Kasumi-1 (cell line): ENCODE data around the gene RIN2.
"Not testable (repeated sequence)": the region's sequence is repeated elsewhere in the genome, so short reads cannot be mapped to it uniquely, and the experiment has no call there.

ENCODE experiments used
- DNase-seq, 2 experiments: peaks; one replicate each; lab custom pipeline; 2025; lab: John Stamatoyannopoulos, UW

Gene RIN2

DNA sequence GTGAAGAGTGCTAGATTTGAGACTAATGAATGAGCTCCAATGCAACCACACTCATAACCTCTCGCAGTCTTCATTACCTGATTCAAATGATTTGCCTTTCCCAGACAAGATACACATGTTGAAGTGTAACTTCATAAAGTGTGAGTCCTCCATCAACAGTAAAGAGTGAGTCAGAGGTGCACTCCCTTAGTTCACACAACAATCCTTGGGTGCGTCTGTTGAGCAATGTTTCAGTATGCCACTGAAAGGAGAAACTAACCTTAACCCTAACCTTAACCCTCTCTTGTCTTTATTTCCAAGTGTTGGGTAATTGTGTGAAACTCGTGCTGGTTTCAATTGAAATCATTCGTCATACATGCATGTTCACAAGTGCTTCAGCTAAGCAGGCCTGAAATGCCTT is 21.0 kb upstream of the RIN2 start:
- no peak for DNase-seq

DNA sequence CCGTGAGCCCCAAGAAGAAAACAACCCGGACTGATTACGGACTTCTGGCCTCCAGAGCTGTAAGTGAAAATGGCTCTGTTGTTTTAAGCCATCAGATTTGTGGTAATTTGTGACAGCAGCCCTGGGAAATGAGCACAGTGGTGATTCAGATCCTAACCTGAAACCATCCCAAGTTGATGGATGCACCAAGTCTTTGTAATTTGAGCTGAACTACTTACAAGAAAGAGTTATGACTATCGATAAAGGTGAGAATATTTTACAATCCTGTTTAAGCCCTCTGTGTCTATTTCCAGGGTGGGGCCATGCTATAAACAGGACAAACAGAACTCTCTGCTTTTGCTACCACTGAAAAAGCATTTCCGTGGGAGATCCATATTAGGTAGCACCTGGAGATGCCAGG is 19.1 kb upstream of the RIN2 start:
- DNase-seq, result no peak

DNA sequence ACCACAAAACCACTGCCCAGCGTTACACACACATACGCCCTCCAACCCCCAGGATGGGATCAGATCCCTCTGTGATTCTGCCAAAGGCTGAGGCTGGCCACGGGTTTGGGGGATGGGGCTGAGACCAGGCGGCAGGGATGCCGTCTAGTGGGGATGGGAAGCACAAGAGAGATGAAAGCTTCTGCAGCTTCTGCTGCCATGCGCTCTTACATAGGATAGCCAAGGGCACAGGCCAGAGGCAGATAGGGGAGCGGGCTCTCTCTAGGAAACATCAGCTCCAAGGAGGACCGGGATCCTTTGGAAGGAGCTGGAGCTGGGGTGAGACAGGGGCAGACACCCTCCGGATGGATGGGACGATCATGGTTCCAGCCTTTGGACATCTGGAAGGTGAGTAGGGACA is 18.7 kb upstream of the RIN2 start:
- no peak for DNase-seq

DNA sequence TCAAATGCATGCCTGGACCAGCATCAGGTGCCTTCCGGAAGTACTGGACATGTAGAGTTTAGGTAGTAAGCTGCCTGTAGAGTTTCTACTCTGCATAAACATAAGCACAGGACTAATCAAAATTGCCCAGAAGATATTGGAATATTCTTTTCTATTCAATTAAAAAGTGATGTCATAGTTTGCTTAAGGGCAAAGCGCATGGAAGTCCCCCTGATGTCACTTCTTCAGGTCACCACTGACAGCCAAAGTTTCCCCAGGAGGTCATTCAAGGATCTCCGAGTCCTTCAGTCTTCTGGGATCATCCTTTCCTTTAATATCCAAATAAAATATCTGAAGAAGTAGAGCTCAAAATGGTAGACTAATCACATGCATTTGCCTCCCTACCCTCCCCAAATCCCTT is 17.5 kb upstream of the RIN2 start:
- DNase-seq, result no peak

DNA sequence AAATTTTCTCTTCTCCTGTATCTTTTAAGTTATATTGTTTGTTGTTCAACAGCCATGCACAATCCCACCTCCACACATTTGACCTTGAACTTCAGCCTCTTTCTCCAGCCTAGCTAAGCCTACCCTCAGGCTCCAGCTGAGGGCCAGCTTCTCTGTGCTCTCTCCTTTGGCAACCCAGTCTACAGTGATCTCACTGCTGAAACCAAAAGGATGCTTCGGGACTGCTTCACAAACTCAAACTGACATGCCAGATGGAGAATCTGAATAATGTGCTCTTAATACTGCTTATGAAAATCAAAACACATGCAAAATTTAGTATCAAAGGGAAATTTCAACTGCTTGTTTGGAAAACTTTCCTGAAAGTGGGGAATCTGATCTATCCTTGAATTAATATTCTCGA is 16.1 kb upstream of the RIN2 start:
- DNase-seq, result no peak

DNA sequence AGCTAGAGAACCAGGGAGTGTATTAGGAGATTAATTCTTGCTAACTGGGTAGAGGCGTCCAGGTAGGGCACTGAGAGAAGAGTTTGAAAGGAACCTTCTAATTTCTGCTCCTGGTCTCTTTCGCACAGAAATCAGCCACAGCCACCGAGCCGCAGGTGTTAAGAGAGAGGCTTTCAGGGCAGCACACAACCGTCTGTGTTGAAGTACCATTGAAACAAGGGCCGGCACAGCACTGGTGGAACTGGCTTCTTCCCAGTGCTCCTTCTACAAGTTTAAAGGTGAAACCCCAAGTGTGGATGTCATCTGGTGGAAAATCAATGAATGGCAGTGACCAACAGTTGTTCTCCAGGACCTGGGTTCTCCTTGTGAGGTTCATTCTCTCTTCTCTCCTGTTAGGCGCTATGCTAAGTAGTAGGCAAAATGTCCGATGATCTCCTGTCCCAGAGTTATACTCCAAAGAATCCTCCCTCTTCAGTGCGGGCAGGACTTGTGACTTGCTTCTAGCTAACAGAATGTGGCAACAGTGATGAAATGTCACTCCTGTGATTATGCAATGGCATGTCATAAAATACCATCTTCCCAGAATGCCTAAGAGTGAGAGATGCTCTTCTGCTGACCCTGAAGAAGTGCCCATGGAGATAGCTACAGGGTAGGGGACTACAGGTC is 15.0 kb upstream of the RIN2 start:
- no peak for DNase-seq

DNA sequence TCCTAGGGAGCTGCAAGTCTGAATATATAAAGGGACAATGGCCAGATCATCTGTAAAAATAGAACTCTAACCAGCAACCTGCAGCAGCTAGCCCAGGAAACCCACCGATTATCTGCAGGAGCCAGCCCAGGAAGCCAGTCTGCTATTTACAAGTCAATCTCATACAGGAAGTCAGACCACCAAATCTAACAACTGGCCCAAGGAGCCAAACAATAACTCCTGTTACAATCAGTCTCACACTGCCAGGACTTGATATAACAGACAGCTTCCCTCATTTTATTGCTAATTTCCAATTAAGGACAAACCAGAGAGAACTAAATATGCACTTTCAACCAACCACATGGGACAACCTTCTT is 14.4 kb upstream of the RIN2 start:
- no peak for DNase-seq

DNA sequence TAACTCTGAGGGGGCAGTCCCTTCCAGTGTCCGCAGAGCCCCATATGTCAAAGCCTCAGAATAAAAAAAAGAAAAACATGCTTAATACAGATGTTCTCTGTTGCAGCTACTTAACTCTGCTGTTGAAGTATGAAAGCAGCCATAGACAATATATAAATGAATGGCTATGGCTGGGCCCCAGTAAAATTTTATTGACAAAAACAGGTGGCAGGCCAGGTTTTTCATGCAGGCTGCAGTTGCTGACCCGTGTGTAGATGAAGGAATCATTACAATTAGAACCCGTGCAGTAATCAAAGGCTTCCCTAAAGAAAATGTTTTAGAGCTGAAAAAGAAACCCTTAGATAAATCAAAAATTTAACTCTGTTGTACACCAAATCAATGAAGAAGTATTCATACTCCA is 13.0 kb upstream of the RIN2 start:
- no peak for DNase-seq

DNA sequence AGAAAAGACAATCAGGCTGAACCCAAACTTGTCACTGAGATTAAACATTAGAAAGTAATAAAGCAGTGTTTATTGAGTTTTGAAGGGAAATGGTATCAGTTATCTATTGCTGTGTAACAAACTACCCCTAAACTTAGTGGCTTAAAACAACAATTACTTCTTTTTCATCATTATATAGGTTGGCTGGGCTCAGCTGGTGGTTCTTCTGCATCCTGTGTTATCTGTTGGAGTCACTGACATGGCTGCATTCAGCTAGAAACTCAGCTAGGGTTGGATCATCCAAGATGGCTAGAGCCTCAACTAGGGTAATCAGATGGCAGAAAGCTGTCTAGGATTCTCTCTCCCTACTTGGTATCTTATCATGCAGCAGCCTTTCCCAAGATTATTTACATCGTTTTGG is 12.5 kb upstream of the RIN2 start:
- DNase-seq, result no peak

DNA sequence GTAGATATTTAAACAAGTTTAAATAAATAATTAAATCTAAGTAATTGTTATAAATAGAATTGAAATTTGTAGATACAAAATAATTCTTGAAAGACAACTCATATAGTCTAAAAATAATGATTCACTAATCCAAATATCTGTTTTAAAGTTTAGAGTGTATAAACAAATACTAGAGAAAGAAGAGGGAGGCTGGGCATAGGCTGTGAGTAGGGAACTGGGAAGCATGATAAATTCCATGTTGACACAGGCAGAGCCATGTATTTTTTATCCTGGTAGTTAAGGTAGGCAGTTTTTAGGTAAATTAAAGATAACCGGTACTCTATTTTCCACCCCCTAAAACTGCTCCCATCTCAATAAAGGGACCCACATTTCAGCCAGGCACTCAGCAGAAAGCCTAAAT is 11.7 kb upstream of the RIN2 start:
- no peak for DNase-seq

DNA sequence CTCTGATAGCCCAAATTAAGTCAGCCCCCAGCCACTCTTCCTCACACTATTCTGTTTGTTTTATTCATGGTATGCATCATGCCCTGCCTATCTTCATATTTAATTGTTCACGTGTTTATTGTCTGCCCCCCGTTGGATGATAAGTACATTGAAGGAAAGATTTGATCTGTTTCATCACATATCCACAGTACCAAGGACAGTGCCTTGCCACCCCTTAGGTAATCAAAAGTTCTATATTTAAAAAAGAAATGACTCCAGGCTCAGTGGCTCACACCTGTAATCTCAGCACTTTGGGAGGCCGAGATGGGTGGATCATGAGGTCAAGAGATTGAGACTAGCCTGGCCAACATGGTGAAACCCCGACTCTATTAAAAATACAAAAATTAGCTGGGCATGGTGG is 10.2 kb upstream of the RIN2 start:
- DNase-seq, result no peak

DNA sequence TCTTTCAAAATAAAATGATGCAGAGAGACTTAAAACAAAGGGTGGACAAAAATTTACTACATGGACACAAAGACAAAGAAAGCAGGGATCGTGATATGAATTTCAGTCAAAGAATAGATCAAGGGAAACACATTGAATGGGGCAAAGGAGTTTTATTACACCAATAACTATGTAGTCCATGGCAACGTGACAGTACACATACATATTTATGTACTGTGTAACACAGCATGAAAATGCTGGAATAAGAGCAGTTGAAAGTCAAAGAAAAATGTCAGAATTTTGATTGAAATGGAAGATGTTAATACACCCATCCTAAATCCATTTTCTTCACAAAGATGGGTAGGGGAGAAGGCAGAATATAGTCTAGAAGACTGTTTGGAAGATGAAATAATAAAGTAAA is 9.4 kb upstream of the RIN2 start:
- DNase-seq, result no peak

DNA sequence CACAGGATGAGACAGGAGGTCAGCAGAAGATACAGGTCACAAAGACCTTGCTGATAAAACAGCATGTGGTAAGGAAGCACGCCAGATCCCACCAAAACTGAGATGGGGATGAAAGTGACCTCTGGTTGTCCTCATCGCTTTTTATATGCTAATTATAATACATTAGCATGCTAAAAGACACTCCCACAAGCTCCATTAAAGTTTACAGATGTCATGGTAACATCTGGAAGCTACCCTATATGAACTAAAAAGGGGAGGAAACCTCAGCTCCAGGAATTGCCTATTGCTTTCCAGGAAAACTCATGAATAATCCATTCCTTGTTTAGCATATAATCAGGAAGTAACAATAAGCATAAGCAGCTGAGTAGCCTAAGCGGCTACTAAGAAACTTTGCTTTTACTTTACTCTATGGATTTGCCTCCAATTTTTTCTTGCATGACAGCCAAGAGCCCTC is 8.4 kb upstream of the RIN2 start:
- no peak for DNase-seq

DNA sequence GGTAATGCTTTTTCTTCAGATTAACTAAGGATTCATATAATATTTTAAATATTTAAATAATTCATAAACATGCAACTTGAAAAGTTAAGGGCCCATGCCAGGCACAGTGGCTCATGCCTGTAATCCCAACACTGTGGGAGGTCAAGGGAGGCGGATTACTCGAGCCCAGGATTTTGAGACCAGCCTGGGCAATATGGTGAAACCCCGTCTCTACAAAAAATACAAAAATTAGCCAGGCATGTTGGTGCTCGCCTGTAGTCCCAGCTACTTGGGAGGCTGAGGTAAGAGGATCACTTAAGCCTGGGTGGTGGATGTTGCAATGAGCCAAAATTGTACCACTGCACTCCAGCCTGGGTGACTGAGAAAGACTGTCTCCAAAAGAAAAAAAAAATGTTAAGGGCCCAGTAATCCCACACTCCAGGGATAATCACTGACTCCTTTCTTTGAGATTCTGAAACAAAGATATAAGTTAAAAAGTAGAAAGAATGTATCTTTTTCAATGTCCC is 7.9 kb upstream of the RIN2 start:
- DNase-seq, result no peak

DNA sequence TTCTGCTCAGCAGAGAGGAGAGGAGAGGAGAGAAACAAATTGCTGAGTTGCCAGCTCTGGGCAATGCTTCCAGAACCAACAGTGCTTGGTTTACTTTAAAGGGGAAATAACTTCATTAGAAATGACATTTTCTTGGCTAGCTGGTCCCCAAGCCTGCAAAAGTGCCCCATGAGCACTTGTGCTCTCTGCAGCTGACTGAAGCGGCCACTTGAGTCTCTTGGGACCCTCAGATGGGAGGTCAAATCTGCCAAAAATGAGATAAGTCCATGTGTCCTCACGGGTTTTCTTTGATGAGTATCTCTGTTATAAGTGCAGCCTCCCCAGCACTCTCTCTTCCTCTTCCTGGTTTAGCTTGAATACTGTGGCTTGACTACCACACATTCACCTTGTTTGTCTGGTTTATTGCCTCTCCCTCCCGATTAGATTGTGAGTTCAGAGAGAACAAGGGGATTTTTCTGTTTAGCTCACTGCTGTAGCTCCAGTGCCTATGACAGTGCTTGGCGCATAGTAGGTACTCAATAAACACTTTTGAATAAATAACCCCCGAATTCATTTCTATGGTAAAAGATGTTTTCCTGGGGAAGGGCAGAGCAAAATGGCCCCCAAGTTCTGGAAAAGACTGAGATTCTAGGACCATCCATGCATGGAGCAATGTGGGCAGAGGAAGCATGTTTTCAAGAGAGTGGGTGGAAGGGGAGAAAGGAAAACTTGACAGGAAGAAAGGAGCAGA is 7.0 kb upstream of the RIN2 start:
- no peak for DNase-seq

DNA sequence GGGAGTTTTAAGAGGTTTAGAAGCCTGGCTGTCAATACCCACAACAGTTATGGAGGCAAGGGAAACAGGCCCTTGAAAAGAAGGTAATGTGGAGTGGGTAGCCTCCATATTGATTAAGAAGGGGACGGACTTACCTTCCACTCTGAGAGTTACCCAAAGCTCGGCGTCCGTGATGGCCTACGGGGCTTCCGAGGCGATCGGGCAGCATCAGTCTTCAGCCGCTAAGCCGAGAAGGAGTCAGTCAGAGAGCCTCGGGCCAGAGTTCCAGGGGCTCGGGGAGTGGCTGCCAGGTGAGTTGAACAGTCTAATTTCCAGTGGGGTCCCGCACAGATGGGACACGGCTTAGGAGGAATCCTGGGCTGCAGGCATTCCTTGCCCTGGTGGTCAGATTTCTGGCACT is 3.9 kb upstream of the RIN2 start:
- not testable (repeated sequence) for DNase-seq

DNA sequence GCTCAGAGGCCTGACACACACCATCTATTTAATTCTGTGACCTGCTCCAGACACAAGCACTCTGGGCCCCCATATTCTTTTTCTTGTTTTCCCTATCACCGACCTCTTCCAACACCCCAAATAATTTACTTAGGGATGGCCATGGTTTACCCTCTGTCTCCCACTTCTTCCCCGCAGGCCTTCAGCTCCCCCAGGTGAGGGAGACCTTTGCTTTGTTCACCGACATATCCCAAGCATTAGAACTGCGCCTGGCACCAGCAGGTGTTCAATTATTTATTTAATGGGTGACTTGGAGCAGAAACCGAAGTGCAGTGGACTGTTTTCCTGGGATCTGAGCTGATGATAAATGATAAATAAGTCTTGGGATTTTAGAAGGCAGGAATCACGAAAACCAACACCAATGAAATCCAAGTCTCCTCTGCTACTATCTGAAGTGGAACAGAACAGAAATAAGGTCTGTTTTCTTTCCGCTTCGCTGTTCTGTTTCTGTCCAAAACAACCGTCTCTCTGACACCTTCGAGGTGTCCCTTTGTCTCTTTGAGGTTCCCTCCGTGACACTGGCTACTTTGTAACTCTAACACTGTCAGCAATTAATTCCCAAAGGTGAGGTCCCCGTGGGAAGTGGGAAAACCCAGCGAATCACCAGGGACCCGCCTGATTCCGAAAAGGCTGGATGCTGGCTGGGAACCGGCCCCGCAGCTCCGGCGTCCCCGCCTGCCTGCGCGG is 1.1 kb upstream of the RIN2 start:
- DNase-seq, result no peak

DNA sequence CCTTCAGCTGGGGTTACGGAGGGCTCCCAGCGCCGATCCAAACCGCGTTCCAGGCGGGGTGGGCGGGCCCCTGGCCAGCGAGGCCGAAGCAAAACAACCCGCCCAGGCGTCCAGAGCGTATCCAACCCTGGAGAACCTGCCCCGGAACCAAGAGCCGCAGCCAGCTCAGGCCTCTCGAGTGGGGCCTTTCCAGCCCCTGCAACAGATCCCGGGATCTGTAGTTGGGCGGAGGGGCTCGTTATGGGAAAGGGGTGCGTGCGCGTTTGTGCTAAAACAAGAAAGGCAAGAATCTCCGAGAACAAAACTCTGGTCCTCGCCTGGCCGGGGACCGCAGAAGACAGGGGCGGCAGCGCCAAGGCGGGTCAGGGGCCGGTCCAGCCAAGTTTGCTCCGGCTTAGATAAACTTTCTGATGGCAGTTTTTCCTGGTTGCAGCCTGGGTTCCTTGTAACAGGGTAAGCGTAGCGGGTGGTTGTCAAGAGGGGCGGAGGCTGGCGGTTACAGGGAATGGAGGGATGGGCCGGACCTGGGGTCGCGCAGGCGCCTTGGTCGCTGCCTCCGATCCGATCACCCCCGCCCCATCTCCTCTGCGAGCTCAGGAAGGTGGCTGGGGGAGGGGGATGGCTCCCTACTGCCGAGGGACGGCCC is 448 bp upstream of the RIN2 start:
- DNase-seq, result no peak

DNA sequence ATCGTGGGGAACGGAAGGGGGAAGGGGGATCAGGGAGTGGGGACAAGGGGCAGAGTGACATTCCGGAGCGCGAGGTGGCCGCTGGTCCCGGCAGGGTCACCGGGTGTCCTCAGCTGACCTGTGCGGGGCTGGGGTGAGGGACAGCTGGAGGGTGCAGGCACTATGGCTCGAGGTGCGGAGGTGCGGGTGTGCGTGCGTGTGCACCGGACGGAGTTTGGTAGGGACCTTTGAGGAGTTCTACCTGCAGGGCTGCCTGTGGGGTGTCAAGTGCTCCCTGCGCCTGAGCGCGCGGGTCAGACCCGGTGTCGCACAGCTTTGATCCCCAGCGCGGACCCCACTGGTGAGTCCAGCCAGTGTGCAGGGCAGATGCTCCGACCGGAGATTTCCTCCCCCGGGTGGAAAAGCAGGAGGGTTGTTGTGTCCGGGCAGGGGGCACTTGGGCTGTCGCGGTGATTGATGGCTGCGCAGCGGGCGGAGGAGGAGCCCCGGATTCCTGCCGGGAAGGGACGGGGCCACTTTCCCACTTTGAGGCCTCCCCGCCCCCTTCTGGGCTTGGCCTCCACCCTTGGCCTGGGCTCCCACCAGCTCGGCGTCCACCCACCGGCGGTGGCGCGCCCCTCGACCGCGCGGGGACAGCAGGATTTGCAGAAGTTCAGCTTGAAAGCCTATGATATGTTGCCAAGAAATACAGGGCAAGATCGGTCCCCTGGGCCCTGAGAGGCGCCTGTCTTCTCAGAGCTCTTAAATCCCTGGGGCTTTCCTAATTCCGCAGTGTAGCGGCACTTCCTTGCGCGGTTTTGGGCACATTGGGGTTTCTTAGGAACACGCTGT is 658 bp downstream of the RIN2 start:
- no peak for DNase-seq

DNA sequence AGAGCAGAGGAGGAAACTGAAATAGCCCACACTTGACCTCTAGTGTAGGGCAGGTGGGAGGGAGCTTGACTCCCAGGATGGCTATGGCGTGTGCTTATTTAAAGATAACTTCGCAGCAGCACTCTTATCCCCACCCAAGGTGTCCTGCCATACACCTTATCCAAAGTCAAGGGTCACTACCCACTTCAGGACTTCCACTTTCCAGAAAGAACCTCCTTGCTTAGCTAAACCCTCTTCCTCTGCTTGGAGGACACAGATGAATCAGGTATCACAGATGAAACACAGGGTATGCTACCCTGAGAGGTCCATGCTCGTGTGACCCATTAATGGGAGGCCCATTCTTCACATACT is 2.3 kb downstream of the RIN2 start:
- no peak for DNase-seq

DNA sequence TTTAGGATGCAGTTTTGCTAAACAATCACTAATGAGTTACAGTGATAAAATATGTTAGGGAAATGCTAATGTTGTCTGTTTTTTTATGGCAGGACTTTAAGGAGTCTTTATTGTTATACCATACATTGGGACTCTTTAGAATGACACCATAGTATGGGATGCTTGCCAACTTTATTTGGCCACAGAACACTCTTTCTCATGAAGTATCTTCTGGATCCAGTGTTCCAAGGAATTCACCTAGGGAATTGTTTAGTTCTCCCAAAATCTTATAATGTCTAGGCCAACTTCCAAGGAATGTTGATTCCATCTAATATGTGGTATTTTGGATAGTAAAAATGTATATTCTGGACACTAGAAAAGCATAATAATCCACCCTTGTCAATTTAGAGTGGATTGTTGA is 3.3 kb downstream of the RIN2 start:
- DNase-seq, result no peak

DNA sequence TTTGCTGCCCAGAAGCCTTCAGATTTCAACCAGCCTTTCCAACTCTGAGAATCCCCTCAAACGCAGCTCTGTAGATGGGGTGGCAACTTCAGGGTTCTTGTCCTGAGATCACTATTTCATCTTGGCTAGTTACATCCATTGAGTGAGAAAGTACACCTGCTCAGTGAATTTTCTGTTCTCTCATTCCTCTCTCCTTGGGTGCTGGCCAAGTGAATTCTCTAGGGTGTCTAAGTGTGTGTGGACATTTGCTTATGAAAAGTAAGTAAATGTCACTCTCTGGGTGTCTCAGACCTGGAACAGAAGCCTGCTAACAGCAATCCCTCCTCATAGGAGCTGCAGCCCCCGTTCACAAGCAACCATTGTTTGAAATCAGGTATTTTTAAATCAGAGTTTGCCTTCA is 3.8 kb downstream of the RIN2 start:
- DNase-seq, result no peak
